HepG2 (cell line): ENCODE results near the gene HDAC4. TPM values are rescaled to one million over a fixed set of nuclear protein-coding genes. Genes with fewer than 3 reads are reported as not detected.
A peak's percentile ranks its signal among the peaks of the same experiment; 100 is the strongest.

Experiments
- AFF4 ChIP-seq: sonication (generic); formaldehyde crosslinking; IDR thresholded peaks from 2 replicates; pipeline ENCODE4 v1.4.0; 2020; ENCODE audit warnings: missing genetic modification reagents
- IKZF4 ChIP-seq: sonication (generic); formaldehyde crosslinking; IDR thresholded peaks from 2 replicates; pipeline ENCODE4 v1.5.1; 2020; ENCODE audit warnings: borderline replicate concordance, mild to moderate bottlenecking, low read depth, missing genetic modification reagents; ENCODE audit errors: not compliant biosample characterization
- NFE2L2 ChIP-seq: fragments of 150-350 bp; IDR thresholded peaks from 2 replicates; pipeline ENCODE4 v1.6.1; 2014; ENCODE audit warnings: low read length
- RFX3 ChIP-seq: IDR thresholded peaks from 2 replicates; pipeline ENCODE4 v1.6.1; 2016; ENCODE audit warnings: missing biosample characterization, missing genetic modification reagents
- ZBTB38 ChIP-seq: sonication (generic); formaldehyde crosslinking; IDR thresholded peaks from 2 replicates; pipeline ENCODE4 v1.5.1; 2020; ENCODE audit warnings: mild to moderate bottlenecking, missing genetic modification reagents
- ZMYM4 ChIP-seq: sonication (generic); formaldehyde crosslinking; IDR thresholded peaks from 2 replicates; pipeline ENCODE4 v1.8.1; 2023; ENCODE audit warnings: mild to moderate bottlenecking, missing genetic modification reagents
- ZNF281 ChIP-seq: sonication (generic); formaldehyde crosslinking; IDR thresholded peaks from 2 replicates; pipeline ENCODE4 v1.4.0; 2020; ENCODE audit warnings: missing genetic modification reagents, borderline replicate concordance
- ZNF367 ChIP-seq: sonication (generic); formaldehyde crosslinking; IDR thresholded peaks from 2 replicates; pipeline ENCODE4 v1.4.0; 2020; ENCODE audit warnings: missing genetic modification reagents, borderline replicate concordance
- ZNF556 ChIP-seq: sonication (generic); formaldehyde crosslinking; IDR thresholded peaks from 2 replicates; pipeline ENCODE4 v1.4.0; 2020; ENCODE audit warnings: mild to moderate bottlenecking, missing genetic modification reagents, borderline replicate concordance
- ZNF563 ChIP-seq: sonication (generic); formaldehyde crosslinking; IDR thresholded peaks from 2 replicates; pipeline ENCODE4 v1.8.0; 2022; ENCODE audit warnings: mild to moderate bottlenecking, moderate library complexity, missing genetic modification reagents
- polyA plus RNA-seq, 8 experiments: library from polyadenylated mRNA; depleted of rRNA in 3 of 8; stranded (reverse) in 7 of 8; unstranded in 1 of 8; fragments of >200 nt; fragmentation: Illumina TruSeq in 4 of 8; extraction: Trizol in 4 of 8; gene quantifications; 2 replicates each; pipeline versions ENCODE4 v1.2.1 to v1.2.3, GENCODE V29; 2011 to 2016; ENCODE audit warnings: low read depth in 4 of 8, missing spikeins in 1 of 8, mixed read lengths in 1 of 8; ENCODE audit not compliant: insufficient read depth in 1 of 8
- total RNA-seq, 5 experiments: library from RNA; depleted of rRNA; stranded (reverse); fragments of >200 nt; fragmentation: Illumina TruSeq; extraction: Trizol; gene quantifications; 2 replicates each; pipeline ENCODE4 v1.2.3, GENCODE V29; 2016; ENCODE audit warnings: low read depth in 1 of 5
- TF ChIP-seq, protein P1 (sequence below): sonication (generic); formaldehyde crosslinking; IDR thresholded peaks from 2 replicates; pipeline ENCODE4 v1.5.0; 2020; ENCODE audit warnings: mild to moderate bottlenecking, missing genetic modification reagents
- TF ChIP-seq, protein P2 (sequence below): sonication (generic); formaldehyde crosslinking; IDR thresholded peaks from 2 replicates; pipeline ENCODE4 v1.4.0; 2020; ENCODE audit warnings: missing genetic modification reagents

Gene HDAC4
- total and polyA plus RNA-seq, 2 of the 13 experiments (the other 11 are each of a cell fraction or from before 2014, with no cell fraction given), result 10.1 to 11.5 TPM

GRCh38 chr2:239401067-239401880 lies 454 bp upstream of the HDAC4 start (continued):
- TF ChIP-seq AFF4 (peak; percentile 66; the same call in 1 of the 2 replicates), NFE2L2 (no peak), ZNF556 (CRISPR knock-in tag) (peak; percentile 99), IKZF4 (CRISPR knock-in tag) (no peak), ZBTB38 (peak; percentile 100; the same call in 1 of the 2 replicates), ZNF281 (CRISPR knock-in tag) (peak; percentile 82), ZNF367 (CRISPR knock-in tag) (peak; percentile 63; the same call in 1 of the 2 replicates), ZNF563 (peak; percentile 100), RFX3 (CRISPR knock-in tag) (0 out of 2 replicates have a peak, but pooled peaks have one; percentile 10), ZMYM4 (CRISPR knock-in tag) (peak; percentile 96)
- TF ChIP-seq, protein P1, sequence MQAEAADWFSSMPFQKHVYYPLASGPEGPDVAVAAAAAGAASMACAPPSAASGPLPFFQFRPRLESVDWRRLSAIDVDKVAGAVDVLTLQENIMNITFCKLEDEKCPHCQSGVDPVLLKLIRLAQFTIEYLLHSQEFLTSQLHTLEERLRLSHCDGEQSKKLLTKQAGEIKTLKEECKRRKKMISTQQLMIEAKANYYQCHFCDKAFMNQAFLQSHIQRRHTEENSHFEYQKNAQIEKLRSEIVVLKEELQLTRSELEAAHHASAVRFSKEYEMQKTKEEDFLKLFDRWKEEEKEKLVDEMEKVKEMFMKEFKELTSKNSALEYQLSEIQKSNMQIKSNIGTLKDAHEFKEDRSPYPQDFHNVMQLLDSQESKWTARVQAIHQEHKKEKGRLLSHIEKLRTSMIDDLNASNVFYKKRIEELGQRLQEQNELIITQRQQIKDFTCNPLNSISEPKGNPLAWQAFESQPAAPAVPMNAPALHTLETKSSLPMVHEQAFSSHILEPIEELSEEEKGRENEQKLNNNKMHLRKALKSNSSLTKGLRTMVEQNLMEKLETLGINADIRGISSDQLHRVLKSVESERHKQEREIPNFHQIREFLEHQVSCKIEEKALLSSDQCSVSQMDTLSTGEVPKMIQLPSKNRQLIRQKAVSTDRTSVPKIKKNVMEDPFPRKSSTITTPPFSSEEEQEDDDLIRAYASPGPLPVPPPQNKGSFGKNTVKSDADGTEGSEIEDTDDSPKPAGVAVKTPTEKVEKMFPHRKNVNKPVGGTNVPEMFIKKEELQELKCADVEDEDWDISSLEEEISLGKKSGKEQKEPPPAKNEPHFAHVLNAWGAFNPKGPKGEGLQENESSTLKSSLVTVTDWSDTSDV (CRISPR knock-in tag), result peak; percentile 97; the same call in 1 of the 2 replicates
- TF ChIP-seq, protein P2, sequence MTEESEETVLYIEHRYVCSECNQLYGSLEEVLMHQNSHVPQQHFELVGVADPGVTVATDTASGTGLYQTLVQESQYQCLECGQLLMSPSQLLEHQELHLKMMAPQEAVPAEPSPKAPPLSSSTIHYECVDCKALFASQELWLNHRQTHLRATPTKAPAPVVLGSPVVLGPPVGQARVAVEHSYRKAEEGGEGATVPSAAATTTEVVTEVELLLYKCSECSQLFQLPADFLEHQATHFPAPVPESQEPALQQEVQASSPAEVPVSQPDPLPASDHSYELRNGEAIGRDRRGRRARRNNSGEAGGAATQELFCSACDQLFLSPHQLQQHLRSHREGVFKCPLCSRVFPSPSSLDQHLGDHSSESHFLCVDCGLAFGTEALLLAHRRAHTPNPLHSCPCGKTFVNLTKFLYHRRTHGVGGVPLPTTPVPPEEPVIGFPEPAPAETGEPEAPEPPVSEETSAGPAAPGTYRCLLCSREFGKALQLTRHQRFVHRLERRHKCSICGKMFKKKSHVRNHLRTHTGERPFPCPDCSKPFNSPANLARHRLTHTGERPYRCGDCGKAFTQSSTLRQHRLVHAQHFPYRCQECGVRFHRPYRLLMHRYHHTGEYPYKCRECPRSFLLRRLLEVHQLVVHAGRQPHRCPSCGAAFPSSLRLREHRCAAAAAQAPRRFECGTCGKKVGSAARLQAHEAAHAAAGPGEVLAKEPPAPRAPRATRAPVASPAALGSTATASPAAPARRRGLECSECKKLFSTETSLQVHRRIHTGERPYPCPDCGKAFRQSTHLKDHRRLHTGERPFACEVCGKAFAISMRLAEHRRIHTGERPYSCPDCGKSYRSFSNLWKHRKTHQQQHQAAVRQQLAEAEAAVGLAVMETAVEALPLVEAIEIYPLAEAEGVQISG (CRISPR knock-in tag), result peak; percentile 94
